ENCODE results near the gene TEX2.

- TF ChIP-seq CTCF (IDR thresholded peaks at IDR 0.05; ENCODE audit: poor library complexity), result no peak
- TF ChIP-seq EZH2 (IDR thresholded peaks at IDR 0.05; ENCODE audit: borderline replicate concordance), result no peak
- no peak for TF ChIP-seq EZH2phosphoT487 (IDR thresholded peaks at IDR 0.05; ENCODE audit: low read depth, severe bottlenecking, unreplicated experiment)
Observed at GRCh38 chr17:64213995-64214811, 48.9 kb downstream of the TEX2 start.
